Esophagus muscularis mucosa (tissue), 3 donors: ENCODE data around the gene BOK.

ENCODE experiments used
- EP300 ChIP-seq: sonication (generic); formaldehyde crosslinking; IDR thresholded peaks from one replicate; pipeline ENCODE4 v1.6.1; 2017; ENCODE audit warnings: antibody characterized with exemption
- TF ChIP-seq, protein P1 (sequence below), 3 experiments: fragments of 200-600 bp in 2 of 3; fragments of 450-650 bp in 1 of 3; sonication (generic) in 2 of 3; IDR thresholded peaks; one replicate each; pipeline ENCODE4 v1.5.1; 2017 to 2019; ENCODE audit warnings: antibody characterized with exemption in 3 of 3, mild to moderate bottlenecking in 2 of 3, moderate library complexity in 1 of 3

- TF ChIP-seq, protein P1, sequence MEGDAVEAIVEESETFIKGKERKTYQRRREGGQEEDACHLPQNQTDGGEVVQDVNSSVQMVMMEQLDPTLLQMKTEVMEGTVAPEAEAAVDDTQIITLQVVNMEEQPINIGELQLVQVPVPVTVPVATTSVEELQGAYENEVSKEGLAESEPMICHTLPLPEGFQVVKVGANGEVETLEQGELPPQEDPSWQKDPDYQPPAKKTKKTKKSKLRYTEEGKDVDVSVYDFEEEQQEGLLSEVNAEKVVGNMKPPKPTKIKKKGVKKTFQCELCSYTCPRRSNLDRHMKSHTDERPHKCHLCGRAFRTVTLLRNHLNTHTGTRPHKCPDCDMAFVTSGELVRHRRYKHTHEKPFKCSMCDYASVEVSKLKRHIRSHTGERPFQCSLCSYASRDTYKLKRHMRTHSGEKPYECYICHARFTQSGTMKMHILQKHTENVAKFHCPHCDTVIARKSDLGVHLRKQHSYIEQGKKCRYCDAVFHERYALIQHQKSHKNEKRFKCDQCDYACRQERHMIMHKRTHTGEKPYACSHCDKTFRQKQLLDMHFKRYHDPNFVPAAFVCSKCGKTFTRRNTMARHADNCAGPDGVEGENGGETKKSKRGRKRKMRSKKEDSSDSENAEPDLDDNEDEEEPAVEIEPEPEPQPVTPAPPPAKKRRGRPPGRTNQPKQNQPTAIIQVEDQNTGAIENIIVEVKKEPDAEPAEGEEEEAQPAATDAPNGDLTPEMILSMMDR (IDR thresholded peaks at IDR 0.05), result no peak
- TF ChIP-seq EP300, result no peak
Measured at GRCh38 chr2:241564596-241565410, 6.3 kb downstream of the BOK start.
